GM23248 (cell line): ENCODE measurements around the gene CFAP100.

Source experiments
- EZH2 ChIP-seq: fragments of 200-600 bp; sonication (generic); IDR thresholded peaks from 2 replicates; pipeline ENCODE4 v1.6.1; 2018; ENCODE audit warnings: antibody characterized with exemption, mild to moderate bottlenecking; ENCODE audit not compliant: insufficient read depth, poor library complexity, severe bottlenecking
- EZH2phosphoT487 ChIP-seq: fragments of 200-600 bp; sonication (generic); IDR thresholded peaks from 2 replicates; pipeline ENCODE4 v1.6.1; 2018; ENCODE audit warnings: antibody characterized with exemption, moderate library complexity, mild to moderate bottlenecking, low read depth; ENCODE audit not compliant: insufficient read depth

DNA sequence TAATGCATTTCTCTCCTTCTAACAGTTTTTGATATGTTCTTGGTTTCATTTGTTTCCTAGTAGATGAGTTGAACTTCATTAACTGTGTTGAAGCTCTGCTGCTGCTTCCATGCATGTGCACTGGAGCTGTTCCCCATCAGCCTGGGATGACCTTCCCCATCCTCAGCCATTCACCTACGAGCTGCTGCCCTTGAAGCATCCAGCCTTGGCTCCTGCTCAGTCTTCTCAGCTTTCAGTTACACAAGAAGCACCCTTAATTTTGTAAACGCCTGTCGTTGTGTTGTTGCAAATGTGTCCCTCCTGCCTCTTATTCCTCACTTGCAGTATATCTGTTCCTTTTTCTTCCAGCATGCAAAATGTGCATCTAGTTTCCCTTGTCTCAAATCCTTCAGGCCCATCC, 89.4 kb downstream of the CFAP100 start:
- TF ChIP-seq EZH2 (no peak), EZH2phosphoT487 (no peak)
